HFF-Myc (cell line): ENCODE results near the gene S100A7A.
"Not testable (repeated sequence)": the region's sequence is repeated elsewhere in the genome, so short reads cannot be mapped to it uniquely, and the experiment has no call there.

Experiments used
- DNase-seq: peaks from one replicate; pipeline ENCODE4 v3.0.0-alpha.2; 2011; ENCODE audit warnings: low read depth; ENCODE audit errors: extremely low read depth
- H3K4me3 ChIP-seq: replicated peaks from 2 replicates; pipeline ENCODE4 v1.5.1; 2011; ENCODE audit warnings: low read depth, mild to moderate bottlenecking, control low read depth, low read length
- TF ChIP-seq, protein P1 (sequence below): IDR thresholded peaks from 2 replicates; pipeline ENCODE4 v1.5.1; 2012; ENCODE audit warnings: mild to moderate bottlenecking, low read depth, low read length, control low read depth; ENCODE audit errors: missing control alignments

Gene S100A7A

DNA sequence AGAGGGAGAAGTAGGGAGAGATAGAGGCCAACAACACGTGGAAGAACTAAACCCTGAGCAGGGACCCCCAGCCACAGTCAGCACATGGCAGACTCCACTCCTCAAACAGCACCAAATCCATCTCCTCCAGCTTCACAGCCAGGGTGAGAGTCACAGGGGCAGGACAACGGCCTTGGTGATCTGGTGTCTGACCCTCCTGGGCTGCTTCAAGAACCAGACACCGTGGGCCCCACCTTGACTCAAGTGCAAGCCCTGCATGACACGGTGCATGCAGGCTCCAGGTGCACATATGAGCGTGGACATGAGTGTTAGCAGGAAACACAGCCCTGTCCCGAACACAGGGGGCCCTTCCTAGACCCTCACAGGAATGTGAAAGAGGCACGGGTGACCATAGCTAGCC is 22.3 kb downstream of the S100A7A start:
- no peak for DNase-seq
- no peak overlapping the region for H3K4me3 ChIP-seq
- TF ChIP-seq, protein P1, sequence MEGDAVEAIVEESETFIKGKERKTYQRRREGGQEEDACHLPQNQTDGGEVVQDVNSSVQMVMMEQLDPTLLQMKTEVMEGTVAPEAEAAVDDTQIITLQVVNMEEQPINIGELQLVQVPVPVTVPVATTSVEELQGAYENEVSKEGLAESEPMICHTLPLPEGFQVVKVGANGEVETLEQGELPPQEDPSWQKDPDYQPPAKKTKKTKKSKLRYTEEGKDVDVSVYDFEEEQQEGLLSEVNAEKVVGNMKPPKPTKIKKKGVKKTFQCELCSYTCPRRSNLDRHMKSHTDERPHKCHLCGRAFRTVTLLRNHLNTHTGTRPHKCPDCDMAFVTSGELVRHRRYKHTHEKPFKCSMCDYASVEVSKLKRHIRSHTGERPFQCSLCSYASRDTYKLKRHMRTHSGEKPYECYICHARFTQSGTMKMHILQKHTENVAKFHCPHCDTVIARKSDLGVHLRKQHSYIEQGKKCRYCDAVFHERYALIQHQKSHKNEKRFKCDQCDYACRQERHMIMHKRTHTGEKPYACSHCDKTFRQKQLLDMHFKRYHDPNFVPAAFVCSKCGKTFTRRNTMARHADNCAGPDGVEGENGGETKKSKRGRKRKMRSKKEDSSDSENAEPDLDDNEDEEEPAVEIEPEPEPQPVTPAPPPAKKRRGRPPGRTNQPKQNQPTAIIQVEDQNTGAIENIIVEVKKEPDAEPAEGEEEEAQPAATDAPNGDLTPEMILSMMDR: no peak

- no peak overlapping the region for H3K4me3 ChIP-seq
- DNase-seq: no peak
- TF ChIP-seq, protein P1: no peak
Measured at GRCh38 chr1:153439273-153439672, 23.0 kb downstream of the S100A7A start.

DNA sequence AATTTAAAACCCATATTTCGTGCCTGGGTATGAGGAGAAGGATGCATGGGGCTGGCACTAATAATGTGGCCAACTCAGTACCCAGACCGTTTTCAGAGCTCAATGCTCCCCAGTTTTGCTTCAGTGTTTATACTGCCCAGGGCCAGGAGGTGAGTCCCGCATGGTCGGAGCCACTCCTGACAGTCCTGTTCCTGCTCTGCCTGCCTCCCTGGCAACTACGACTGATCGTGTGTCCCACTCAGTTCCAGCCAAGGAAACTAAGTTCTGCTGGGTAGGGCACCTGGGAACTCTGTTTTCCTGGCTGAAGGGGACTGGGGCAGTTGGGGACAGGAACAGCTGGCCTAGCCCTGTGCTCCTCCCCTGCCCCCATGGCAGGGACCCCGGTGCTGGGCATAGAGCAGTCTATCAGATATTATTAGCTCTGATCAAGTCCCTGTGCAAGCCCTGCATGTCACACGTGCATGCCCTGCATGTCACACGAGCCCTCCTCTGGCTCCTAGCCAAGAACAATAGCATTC is 25.0 kb downstream of the S100A7A start:
- DNase-seq: no peak
- TF ChIP-seq, protein P1: no peak

DNA sequence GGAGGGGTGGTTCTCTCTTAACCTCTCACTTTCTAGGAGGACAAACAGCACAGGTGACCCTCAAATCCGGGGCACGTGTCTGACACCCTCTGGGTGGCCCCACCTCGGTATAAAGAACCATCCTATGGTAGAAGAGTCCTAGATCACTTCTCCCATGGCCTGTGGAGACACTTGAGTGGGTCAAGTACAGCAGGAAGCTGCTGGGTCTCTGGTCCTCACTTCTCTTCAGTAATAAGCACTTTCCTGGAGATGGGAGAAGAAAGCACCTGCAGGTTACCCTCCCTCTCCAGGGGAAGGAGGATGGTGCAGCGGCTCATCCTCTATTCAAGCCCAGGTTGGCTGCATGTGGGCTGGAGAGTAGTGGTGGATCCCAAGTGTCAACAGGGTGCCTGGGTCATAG is 27.2 kb downstream of the S100A7A start:
- TF ChIP-seq, protein P1: no peak
- H3K4me3 ChIP-seq: no peak overlapping the region
- DNase-seq: no peak

More for the DNA sequence above, 25.0 kb downstream of the S100A7A start:
- H3K4me3 ChIP-seq: no peak overlapping the region

DNA sequence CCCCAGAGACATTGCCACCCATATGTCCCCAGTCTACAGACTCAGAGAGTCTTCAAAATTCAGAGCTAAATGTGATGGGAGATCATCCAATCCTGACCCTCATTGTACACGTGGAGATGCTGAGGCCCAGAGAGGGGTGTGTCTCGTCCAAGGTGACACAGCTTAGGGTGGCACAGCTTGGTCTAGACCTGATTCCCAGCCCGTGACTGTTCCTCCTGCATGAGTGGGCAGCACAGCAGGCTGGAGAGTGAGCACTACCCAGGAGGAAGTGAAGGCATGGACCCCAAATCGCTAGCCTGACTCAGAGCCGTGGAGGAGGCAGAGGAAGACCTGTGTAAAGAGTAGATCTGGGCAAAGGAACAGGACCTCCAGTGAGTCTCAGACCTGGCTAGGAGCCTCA is 27.8 kb downstream of the S100A7A start:
- H3K4me3 ChIP-seq: no peak overlapping the region
- DNase-seq: no peak
- TF ChIP-seq, protein P1: no peak

DNA sequence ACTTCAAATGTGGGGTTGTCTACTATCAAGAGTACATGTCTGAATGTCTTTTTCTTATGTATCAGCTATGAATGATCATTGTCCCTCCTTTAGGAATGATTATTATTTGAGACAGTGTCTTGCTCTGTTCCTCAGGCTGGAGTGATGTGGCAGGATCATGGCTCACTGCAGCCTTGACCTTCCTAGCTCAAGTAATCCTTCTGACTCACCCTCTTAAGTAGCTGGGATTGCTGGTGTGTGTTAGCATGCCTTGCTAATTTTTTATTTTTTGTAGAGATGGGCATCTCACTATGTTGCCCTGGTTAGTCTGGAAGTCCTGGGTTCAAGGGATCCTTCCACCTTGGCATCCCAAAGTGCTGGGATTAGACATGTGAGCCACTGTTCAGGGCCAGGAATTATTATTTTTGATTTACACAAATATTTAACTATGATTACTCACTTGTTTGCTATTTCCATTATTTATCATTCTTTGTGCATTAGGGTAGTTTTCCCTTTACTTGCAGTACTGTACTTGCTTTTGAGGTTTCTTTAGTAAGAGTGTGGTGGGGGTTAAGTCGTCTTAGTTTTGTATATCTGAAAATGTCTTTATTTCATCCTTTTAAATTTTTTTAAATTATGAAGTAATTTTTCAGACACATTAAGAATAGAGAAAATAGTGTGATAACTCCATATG is 31.3 kb downstream of the S100A7A start:
- TF ChIP-seq, protein P1: no peak
- peak; percentile 66 for DNase-seq
- no peak overlapping the region for H3K4me3 ChIP-seq

DNA sequence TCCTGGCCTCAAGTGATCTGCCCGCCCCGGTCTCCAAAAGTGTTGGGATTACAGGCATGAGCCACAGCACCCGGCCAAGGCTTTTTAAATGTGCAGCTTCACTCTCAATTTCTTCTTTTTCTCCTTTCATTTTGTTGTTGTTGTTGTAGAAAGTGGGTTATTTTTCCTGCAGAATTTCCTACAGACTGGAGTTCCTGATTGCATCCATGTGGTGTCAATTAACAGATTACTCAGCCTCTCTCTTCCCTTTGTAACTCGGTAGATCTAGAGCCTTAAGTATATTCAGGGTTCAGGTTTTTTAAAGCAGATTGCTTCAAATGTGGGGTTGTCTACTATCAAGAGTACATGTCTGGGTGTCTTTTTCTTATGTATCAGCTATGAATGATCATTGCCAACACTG is 32.5 kb downstream of the S100A7A start:
- DNase-seq, H3K4me3 ChIP-seq: not testable (repeated sequence)
